GM19372 (cell line): ENCODE results near the gene ZNF101.
"Not testable (repeated sequence)": the region's sequence is repeated elsewhere in the genome, so short reads cannot be mapped to it uniquely, and the experiment has no call there.

Experiments
- ATAC-seq: cut with Tn5 transposase; IDR thresholded peaks from one replicate; pipeline ENCODE4 v1.9.1; 2021; ENCODE audit warnings: mild to moderate bottlenecking, low read depth, moderate library complexity; ENCODE audit not compliant: unreplicated experiment

Gene ZNF101

DNA sequence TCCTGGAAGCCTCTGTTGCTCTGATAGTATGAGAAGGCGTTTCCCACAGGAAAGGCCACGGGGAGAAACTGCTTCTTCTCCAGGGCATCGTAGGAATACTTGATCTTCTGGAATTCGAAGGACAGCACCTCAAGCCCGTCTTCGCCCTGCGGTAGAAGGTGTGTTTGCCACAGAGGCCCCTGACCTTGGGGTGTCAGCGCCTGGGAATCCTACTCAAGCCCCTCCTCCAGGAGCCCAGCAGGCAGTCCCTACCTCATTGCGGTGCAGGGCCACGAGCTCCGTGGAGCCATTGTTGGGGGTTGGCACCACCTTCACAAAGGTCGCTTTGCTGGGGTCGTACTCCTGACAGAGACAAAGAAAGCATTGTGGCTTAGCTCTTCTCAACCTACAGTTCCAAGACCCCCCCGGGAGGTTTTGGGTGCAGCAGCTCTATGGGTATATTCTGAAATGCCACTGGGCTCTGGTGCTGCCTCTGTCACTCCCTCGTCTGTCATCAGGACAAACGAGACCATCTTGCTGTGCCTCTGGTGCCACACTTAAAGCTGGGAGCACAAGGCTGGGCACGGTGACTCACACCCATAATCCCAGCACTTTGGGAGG lies 8.9 kb upstream of the ZNF101 start:
- no peak for ATAC-seq

DNA sequence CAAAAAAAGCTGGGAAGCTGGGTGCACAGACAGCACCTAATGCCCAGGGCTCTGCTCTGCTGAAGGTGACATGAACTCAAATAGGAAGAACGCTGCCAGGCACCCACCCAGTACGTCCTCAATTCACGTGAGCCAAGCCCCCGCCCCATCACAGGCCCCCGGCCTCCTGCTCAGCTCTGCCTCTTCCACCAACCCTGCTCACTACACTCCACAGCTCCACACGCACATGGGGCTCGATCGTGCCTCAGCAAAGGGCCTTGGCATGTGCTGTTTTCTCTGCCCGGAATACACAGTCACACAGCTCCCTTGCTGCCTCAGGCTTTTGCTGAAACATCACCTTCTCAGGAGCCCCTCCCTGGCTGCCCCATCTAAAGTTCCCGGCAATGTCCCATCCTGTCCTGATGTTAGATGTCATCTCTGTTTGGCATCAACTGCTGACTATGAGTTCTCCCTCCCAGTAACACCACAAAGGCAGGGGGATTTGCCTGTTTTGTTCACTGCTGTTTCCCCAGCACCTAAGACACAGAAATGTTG lies 7.4 kb upstream of the ZNF101 start:
- ATAC-seq, result no peak

DNA sequence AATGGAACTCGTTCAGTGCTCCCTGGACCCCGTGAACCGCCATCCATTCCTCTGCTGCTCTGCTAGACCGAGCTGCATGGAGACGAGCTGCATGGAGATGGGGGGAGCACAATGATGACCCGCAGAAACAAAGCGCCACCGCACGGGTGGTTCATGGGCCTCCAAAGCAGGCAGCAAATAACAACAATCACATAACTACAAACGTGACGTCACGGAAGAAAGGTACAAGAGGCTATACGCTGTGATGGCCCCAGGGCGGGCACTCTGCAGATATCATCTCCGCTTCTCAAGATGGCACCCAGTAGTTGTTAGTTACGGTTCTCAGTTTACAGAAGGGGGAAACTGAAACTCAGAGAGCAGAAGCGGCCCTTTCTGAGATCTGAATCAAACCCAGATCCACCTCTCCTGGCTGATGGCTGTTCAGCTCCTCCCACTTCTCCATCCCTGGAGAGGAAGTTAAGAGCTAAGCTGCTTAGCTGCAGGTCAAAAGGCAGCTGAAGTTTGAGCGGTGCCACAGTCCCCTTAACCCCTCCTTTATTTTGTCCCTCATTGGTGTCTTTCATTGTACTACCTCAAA lies 6.9 kb upstream of the ZNF101 start:
- ATAC-seq, result no peak

DNA sequence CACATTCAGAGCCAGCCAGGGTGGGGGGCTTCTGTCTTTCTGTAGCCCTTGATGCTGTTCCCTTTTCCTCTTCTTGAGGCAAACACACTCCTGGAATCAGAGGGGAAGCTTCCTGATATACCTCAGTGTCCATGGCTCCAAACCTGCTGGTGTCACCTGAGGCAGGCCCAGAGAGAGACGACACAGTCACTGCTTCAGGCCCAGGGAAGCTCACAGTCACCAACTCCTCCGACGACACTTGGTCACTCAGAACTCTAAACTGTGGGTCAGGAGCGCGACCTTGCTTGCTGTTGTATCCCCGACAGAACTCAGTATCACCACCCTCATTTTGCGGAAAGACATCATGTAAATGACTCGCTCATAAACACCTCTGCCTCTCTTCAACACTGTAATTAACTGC lies 6.3 kb upstream of the ZNF101 start:
- no peak for ATAC-seq

DNA sequence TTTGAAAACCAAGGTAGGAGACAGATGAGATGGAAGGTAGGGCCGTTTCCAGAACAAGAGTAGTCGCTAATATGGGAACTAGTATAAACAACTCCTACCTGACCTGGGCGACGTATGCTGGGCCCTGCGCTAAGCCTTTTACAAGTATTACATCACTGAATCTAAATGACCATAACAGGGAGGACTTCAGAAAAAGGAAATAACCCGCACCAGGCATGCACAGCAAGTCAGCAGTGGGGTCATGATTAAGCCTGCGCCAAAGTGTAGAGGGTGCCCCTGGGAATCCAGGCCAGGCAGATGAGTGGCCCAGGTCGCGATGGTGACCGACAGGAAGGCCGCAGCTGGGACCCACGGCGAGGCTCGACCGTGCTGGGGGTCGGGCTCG lies 5.8 kb upstream of the ZNF101 start:
- no peak for ATAC-seq

DNA sequence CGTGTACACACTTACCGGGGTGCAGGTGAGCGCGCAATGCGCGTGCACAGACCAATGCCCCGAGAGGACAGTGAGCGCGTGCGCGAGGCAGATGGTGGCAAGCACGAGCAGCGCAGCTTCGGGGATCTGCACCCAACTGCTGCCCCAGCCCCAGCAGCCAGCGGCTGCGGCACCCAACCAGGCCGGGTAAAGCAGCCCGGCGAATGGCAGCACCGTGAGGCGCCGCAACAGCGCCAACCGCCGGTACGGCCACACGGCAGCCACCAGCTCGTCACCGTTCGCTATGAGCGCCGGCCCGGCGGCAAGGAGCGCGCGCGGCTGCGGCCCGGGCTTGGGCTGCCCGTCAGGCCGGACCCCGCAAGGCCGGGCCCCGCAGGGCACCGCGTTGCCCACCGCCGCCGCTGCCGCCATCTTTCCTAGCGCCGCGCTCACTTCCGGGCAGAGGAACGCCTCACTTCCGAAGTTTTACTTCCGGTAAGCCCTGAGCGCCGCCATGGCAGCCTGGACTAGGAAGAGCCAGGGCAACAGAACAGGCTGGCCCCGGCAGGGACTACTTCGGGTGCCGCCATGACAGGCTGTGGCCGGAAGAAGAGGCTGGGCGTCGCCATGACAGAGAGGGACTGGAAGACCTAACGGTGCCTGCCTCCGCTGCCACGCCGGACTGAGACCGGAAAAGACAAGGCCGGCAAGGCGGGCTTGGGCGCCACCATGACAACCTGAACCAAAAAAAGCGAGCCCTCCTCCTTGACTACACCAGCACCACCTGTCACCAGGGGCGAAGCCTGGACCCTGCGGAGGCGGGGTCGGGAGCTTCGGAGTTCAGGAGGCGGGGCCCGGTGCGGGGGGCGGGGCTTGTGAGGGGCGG lies 5.2 kb upstream of the ZNF101 start, which contains the start of gene ATP13A1:
ATP13A1 (minus strand) TSS at position 421 of the 865 bp plus-strand sequence; CDS start at position 411, 10 bp downstream.
- ATAC-seq, result peak; percentile 70

DNA sequence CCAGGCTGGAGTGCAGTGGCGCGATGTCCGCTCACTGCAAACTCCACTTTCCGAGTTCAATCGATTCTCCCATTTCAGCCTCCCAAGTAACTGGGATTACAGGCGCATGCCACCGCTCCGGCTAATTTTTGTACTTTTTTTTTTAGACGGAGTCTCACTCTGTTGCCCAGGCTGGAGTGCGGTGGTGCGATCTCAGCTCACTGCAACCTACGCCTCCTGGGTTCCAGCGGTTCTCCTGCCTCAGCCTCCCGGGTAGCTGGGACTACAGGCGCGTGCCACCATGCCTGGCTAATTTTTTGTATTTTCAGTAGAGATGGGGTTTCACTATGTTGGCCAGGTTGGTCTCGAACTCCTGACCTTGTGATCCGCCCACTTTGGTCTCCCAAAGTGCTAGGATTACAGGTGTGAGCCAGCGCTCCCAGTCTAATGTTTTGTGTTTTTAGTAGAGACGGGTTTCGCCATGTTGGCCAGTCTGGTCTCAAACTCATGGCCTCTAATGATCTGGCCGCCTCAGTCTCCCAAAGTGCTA lies 3.2 kb upstream of the ZNF101 start:
- ATAC-seq, result not testable (repeated sequence)

DNA sequence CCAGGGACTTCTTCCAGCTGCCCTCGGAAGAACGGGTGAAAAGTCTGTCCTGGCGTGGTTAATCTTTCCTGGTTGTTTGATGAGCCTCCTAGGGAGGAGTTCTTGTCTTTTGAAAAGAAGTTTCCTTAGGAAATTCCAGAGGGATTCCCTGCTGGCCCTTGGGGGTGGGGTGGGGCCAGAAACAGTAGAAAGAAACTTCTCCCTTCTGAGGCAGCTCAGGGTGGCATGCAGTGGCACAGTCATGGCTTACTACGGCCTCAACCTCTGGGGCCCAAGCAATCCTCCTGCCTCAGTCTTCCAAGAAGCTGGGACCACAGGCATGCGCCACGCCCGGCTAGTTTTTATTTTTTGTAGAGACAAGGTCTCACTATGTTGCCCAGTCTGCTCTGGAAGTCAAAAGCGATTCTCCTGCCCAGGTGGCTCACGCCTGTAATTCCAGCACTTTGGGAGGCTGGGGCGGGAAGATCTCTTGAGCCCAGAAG lies 1.5 kb downstream of the ZNF101 start:
- ATAC-seq, result no peak

DNA sequence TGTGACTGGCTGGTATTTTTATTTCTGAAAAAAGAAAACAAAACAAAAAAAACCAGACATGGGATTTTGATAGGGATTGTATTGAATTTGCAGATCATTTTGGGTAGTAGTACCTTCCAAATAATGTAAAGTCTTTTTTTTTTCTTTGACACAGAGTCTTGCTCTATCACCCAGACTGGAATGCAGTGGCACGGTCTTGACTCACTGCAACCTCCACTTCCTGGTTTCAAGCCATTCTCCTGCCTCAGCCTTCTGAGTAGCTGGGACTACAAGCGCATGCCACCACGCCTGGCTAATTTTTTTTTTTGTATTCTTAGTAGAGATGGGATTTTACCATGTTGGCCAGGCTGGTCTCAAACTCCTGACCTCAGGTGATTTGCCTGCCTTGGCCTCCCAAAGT lies 4.2 kb downstream of the ZNF101 start:
- ATAC-seq, result no peak

DNA sequence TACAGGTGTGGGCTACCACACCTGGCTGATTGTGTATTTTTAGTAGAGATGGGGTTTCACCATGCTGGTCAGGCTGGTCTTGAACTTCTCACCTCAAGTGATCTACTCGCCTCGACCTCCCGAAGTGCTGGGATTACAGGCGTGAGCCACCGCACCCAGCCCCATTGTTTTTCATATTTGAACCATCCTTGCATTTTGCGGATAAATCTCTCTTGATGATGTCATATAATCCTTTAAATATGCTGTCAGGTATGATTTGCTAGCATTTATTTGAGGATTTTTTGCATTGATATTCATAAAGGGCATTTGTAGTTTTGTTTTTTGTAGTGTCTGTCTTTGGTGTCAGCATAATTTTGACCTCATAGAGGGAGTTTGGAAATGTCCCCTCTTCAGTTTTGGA lies 5.7 kb downstream of the ZNF101 start:
- no peak for ATAC-seq

DNA sequence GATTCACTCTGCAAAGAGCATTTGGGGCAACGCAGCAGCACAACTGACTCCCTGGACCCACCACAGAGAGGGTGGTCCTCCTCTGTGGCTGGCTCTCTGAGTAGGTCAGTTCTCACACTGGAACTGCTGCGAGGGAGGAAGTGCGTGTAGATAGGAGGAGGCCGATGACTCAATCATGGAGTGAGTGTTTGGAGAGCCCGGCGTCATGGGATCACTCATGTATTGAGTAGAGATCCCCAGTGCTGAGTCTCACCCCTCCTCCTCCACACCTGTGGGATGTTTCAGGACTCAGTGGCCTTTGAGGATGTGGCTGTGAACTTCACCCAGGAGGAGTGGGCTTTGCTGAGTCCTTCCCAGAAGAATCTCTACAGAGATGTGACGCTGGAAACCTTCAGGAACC lies 8.9 kb downstream of the ZNF101 start:
- no peak for ATAC-seq

DNA sequence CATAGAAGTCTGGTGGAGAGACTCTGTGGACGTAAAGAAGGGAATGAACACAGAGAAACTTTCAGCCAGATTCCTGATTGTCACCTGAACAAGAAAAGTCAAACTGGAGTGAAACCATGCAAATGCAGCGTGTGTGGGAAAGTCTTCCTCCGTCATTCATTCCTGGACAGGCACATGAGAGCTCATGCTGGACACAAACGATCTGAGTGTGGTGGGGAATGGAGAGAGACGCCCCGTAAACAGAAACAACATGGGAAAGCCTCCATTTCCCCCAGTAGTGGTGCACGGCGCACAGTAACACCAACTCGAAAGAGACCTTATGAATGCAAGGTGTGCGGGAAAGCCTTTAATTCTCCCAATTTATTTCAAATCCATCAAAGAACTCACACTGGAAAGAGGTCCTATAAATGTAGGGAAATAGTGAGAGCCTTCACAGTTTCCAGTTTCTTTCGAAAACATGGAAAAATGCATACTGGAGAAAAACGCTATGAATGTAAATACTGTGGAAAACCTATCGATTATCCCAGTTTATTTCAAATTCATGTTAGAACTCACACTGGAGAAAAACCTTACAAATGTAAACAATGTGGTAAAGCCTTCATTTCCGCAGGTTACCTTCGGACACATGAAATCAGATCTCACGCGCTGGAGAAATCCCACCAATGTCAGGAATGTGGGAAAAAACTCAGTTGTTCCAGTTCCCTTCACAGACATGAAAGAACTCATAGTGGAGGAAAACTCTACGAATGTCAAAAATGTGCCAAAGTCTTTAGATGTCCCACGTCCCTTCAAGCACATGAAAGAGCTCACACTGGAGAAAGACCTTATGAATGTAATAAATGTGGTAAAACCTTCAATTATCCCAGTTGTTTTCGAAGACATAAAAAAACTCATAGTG lies 10.8 kb downstream of the ZNF101 start:
- ATAC-seq, result no peak

DNA sequence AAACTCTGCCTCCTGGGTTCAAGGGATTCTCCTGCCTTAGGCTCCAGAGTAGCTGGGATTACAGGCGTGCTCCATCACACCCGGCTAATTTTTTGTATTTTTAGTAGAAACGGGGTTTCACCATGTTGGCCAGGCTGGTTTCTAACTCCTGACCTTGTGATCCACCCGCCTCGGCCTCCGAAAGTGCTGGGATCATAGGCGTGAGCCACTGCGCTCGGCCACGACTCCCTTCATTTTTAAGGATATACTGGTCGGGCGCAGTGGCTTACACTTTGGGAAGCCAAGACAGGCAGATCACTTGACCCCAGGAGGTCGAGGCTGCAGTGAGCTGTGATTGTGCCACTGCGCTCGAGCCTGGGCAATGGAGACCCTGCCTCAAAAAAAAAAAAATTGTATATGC lies 17.5 kb downstream of the ZNF101 start:
- not testable (repeated sequence) for ATAC-seq

DNA sequence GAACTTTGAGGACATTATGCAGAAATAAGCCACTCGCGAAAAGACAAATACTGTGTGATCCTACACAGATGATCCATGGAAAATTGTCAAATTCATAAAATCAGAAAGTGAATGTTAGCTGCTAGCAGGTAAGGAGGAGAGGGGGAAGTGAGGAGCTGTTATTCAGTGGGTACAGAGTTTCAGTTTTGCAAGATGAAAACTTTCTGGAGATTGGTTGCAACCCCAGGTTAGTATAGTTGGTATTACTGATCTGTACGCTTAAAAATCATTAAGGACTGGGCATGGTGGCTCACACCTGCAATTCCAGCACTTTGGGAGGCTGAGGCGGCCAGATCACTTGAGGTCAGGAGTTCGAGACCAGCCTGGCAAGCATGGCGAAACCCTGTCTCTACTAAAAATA lies 17.9 kb downstream of the ZNF101 start:
- no peak for ATAC-seq

DNA sequence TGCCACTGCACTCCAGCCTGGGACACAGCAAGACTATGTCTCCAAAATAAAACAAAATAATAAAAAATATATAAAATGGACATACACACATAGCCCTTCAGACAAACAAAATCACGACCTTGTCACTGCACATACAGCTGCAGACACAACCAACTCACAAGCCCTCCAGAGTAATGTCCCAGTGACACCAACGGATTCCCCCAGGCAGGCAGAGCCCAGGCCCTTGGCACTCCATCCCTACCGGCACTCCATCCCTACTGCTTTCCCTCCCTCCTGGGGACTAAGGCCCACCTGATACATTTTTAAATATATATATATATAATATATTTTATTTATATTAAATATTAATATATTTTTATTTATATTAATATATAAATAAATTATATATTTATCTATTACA lies 18.5 kb downstream of the ZNF101 start:
- ATAC-seq, result no peak

DNA sequence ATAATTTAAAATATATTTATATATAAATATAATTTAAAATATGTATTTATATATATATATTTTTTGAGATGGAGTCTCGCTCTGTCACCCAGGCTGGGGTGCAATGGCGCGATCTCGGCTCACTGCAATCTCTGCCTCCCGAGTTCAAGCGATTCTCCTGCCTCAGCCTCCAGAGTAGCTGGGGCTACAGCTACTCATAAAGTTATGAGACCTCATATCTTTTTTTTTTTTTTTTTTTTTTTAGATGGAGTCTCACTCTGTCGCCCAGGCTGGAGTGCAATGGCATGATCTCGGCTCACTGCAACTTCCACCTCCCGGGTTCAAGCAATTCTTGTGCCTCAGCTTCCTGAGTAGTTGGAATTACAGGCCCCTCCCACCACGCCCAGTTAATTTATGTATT lies 20.4 kb downstream of the ZNF101 start:
- ATAC-seq, result not testable (repeated sequence)

DNA sequence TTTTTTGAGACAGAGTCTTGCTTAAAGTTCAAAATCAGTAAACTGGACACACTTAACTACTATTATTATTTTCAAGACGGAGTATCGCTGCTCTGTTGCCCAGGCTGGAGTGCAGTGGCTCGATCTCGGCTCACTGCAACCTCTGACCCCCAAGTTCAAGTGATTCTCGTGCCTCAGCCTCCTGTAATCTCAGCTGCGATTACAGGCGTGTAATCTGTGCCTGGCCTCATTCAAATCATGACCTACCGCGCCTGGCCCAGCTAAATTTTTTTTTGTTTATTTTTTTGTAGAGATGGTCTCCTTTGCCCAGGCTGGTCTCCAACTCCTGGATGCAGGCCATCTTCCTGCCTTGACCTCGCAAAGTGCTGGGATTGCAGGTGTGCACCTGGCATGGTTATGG lies 23.0 kb downstream of the ZNF101 start:
- no peak for ATAC-seq

DNA sequence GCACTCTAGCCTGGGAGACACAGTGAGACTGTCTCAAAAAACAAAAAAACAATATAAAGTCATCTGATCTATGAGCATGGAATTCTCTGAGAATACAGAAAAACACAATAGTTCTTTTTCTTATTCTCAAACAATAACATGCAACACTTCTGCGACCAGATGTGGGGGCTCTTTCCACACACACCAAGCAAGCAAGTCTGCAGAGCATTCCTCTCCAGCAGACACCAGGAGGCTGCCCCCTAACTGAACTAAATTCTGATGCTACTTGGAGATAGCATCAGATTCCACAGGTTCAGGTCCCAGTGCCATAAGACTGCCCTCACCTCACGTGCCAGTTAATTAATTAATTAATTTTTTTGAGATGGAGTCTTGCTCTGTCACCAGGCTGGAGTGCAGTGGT lies 27.7 kb downstream of the ZNF101 start:
- ATAC-seq, result no peak

DNA sequence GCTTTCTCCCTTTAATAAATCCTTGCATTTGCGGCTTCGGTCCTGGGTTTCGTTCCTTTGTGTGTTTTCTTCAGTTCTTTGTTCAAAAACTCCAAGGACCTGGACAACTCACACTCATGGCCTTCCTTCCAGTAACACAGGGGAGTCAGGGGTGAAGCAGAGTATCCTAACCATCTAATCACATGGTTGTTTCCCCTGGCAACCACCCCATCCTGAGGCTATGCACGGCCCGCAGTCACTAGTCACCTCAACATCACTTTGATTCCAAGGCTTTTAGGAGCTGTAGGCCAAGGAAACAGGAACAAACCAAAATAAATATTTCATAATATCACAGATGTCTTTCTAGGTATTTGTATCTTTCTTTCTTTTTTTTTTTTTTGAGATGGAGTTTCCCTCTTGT lies 28.9 kb downstream of the ZNF101 start:
- ATAC-seq, result no peak

DNA sequence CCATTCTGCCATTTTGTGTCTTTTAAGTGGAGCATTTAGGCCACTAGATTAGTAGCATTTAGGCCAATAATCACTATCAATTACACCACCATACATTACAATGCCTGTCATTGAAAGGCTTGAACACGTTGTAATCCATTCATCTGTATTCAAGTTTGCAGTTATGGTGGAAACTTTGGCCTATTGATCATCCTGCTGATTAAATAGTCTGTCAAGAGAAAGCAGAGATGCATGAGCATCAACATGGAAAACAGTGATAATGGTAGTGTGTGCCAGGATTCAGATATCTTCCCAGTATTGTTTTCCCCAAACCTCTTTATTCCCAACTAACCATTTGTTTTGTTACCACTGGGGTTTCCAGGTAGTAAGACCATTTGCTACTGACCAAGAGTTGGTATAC lies 31.9 kb downstream of the ZNF101 start:
- ATAC-seq, result not testable (repeated sequence)
